Raji (cell line): ENCODE data around the gene C12orf43.

Experiments used
- POLR2A ChIP-seq: IDR thresholded peaks from 2 replicates; pipeline ENCODE4 v1.6.1; 2011; ENCODE audit warnings: low read depth, low read length, control low read depth; ENCODE audit not compliant: insufficient read depth

Gene C12orf43

DNA sequence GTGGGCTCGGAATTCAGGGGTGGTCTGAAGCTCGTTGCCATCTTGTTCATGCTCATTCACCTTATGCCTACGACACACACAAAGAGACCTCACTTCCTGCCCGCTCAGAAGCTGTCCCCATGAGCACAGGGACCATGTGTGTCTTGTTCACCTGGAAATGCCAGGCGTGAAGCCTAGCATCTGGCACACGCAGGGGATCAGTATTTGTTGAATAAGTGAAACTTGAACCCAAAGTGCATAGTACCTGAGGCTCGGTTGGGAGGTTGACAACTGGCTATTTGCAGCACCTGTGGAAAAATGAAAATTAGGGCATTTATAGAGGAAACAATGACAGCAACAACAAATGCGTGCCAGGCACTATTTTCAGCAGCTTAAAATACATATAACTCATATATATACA lies 5.4 kb downstream of the C12orf43 start:
- no peak for TF ChIP-seq POLR2A

- no peak for TF ChIP-seq POLR2A
These were observed 6.5 kb downstream of the C12orf43 start for GRCh38 chr12:121009741-121010140.

- no peak for TF ChIP-seq POLR2A
These were observed 7.8 kb downstream of the C12orf43 start for GRCh38 chr12:121008347-121009098.

GRCh38 chr12:121005346-121005815 lies 10.9 kb downstream of the C12orf43 start:
- TF ChIP-seq POLR2A: no peak

GRCh38 chr12:121004253-121004815 lies 12.0 kb downstream of the C12orf43 start:
- no peak for TF ChIP-seq POLR2A

DNA sequence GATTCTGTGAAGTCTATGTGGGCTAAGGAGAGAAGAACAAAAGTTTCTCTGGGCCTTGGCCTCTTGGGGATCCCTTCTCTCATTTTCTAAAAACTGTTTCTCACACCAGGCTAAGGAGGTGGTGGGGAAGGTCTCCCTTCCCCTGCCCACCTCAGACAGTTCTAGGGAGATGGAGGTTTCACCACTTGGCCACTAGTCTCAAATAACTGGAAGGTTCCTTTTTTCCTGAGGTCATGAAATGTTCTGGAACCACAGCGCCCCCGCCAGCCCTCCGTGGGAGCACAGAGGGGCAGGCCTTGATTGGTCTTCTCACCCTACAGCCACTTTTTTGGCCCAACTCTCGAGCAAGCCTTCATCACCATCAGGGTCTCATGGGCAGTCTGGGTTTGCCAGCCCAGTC lies 12.6 kb downstream of the C12orf43 start:
- TF ChIP-seq POLR2A: no peak

DNA sequence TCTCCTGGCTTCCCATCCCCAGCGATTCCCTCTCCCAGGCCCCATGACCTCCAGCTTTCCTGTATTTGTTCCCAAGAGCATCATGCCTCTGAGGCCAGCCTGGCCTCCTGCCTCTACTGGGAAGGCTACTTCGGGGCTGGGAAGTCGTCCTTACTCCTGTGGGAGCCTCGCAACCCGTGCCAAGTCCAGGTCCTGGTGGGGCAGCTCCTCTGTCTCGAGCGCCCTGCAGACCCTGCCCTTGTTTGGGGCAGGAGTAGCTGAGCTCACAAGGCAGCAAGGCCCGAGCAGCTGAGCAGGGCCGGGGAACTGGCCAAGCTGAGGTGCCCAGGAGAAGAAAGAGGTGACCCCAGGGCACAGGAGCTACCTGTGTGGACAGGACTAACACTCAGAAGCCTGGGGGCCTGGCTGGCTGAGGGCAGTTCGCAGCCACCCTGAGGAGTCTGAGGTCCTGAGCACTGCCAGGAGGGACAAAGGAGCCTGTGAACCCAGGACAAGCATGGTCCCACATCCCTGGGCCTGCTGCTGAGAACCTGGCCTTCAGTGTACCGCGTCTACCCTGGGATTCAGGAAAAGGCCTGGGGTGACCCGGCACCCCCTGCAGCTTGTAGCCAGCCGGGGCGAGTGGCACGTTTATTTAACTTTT lies 14.3 kb downstream of the C12orf43 start:
- TF ChIP-seq POLR2A: no peak

- TF ChIP-seq POLR2A: no peak
These were observed 15.2 kb downstream of the C12orf43 start for GRCh38 chr12:121001060-121001459.

DNA sequence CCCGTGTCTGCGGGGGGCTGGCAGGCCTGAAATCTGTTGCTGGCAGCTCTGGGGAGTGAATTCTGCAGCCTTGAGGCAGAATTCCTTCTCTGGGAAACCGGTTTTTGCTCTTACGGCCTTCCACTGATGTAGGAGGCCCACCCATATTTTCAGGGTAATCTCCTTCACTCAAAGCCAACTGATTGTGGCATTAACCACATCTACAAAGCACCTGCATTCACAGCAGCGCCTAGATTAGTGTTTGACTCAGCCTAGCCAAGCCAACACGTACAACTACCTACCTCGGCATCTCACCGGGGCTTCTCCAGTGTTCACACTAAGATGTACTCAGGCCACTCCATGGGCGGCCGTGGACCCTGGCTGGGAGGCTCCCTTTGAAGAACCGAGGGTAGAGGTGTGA lies 15.8 kb downstream of the C12orf43 start:
- no peak for TF ChIP-seq POLR2A

GRCh38 chr12:120999191-121000120 lies 16.8 kb downstream of the C12orf43 start:
- no peak for TF ChIP-seq POLR2A

DNA sequence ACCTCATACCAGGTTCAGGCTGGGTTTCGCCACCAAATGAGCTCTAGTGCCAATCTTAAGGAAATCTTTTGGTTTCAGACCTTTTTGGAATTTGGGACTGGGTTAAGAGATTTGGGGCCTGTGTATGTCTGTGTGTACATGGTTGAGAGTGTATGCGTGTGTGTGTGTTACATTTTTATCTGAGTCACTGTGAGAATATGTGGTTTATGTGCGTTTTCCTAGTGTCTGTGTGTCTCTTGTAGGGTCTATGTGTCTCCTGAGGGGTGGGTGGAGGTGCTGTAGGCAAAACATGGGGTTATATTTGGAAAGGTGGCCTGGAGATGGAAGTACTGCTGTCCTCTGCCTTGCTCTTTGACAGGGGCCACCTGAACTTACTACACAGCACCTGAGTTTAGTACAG lies 17.9 kb downstream of the C12orf43 start:
- no peak for TF ChIP-seq POLR2A

DNA sequence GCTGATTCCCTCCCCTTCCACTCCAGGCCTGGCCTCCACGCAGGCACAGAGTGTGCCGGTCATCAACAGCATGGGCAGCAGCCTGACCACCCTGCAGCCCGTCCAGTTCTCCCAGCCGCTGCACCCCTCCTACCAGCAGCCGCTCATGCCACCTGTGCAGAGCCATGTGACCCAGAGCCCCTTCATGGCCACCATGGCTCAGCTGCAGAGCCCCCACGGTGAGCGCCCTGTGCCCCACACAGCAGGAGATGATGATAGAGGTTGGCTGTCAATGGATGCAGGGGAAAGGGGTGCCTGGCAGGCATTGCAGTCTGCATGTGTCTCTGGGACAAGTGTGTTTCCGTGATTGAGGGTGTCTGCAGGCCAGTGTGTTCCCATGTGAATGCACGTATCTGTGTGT lies 18.8 kb downstream of the C12orf43 start:
- no peak for TF ChIP-seq POLR2A

- TF ChIP-seq POLR2A: no peak
These were observed 20.0 kb downstream of the C12orf43 start for GRCh38 chr12:120996133-120996746.

GRCh38 chr12:120994589-120995337 lies 21.5 kb downstream of the C12orf43 start:
- no peak for TF ChIP-seq POLR2A
